Breast epithelium (tissue), 3 donors: ENCODE data around the gene EPHA5.

Experiments used
- POLR2AphosphoS5 ChIP-seq, 3 donors: sonication (generic); formaldehyde crosslinking; IDR thresholded peaks; one replicate each; pipeline ENCODE4 v1.6.1; 2017; ENCODE audit warnings: antibody characterized with exemption in 3 of 3
- TF ChIP-seq, protein P1 (sequence below), 3 donors: fragments of 450-650 bp; IDR thresholded peaks; one replicate each; pipeline ENCODE4 v1.5.1; 2016 to 2017; ENCODE audit warnings: antibody characterized with exemption in 3 of 3, mild to moderate bottlenecking in 3 of 3, moderate library complexity in 3 of 3

DNA sequence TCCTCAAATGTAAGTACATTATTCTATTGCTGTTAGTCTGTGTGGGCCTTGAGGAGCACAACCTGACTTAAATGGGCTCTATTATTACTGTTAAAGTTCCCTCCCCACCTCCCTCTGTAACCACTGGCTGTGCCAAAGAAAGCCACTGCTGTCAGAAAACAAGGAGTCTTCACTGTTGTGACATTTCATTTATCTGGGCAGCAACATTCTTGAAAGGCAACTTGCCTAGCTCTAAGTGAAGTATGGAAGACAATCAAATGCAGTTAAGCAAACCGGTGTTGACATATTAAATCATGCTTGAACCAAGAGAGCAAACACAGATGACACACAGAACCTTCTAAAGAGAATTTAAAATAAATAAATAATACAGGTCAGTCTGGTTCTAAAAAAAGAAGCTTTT lies 81.0 kb downstream of the EPHA5 start:
- TF ChIP-seq, protein P1, sequence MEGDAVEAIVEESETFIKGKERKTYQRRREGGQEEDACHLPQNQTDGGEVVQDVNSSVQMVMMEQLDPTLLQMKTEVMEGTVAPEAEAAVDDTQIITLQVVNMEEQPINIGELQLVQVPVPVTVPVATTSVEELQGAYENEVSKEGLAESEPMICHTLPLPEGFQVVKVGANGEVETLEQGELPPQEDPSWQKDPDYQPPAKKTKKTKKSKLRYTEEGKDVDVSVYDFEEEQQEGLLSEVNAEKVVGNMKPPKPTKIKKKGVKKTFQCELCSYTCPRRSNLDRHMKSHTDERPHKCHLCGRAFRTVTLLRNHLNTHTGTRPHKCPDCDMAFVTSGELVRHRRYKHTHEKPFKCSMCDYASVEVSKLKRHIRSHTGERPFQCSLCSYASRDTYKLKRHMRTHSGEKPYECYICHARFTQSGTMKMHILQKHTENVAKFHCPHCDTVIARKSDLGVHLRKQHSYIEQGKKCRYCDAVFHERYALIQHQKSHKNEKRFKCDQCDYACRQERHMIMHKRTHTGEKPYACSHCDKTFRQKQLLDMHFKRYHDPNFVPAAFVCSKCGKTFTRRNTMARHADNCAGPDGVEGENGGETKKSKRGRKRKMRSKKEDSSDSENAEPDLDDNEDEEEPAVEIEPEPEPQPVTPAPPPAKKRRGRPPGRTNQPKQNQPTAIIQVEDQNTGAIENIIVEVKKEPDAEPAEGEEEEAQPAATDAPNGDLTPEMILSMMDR (IDR thresholded peaks at IDR 0.05), result no peak
- TF ChIP-seq POLR2AphosphoS5 (IDR thresholded peaks at IDR 0.05), result no peak
